ENCODE measurements around the gene F11. TPM values are rescaled to one million over a fixed set of nuclear protein-coding genes. Genes with fewer than 3 reads are reported as not detected.
A peak's percentile ranks its signal among the peaks of the same experiment; 100 is the strongest.

F11 gene
- total and polyA plus RNA-seq, 2 of the 13 experiments (the other 11 are each of a cell fraction or from before 2014, with no cell fraction given): 35.1 to 58.0 TPM

GRCh38 chr4:186265683-186266652, at the start of gene F11 (continued):
- no peak for TF ChIP-seq ZNF280D (CRISPR knock-in tag; IDR thresholded peaks at IDR 0.05)
- peak in 1 of 2 experiments; percentile 55; a peak in 3 of 4 replicates for TF ChIP-seq HMGXB4 (CRISPR knock-in tag; IDR thresholded peaks at IDR 0.05; ENCODE audit: borderline replicate concordance in 1 of 2, low read depth in 1 of 2)
- no peak for TF ChIP-seq PREB (CRISPR knock-in tag; IDR thresholded peaks at IDR 0.05)
- TF ChIP-seq ZNF275 (CRISPR knock-in tag; IDR thresholded peaks at IDR 0.05; ENCODE audit: borderline replicate concordance): no peak; the same call in 1 of the 2 replicates
- no peak for TF ChIP-seq EED (CRISPR knock-in tag; IDR thresholded peaks at IDR 0.05)
- TF ChIP-seq ZSCAN5A (CRISPR knock-in tag; IDR thresholded peaks at IDR 0.05; ENCODE audit: borderline replicate concordance): no peak; the same call in 1 of the 2 replicates
- no peak for TF ChIP-seq MTA3 (CRISPR knock-in tag; IDR thresholded peaks at IDR 0.05)
- peak; percentile 74 for TF ChIP-seq NCOA2 (CRISPR knock-in tag; IDR thresholded peaks at IDR 0.05)
- TF ChIP-seq MTF2 (CRISPR knock-in tag; IDR thresholded peaks at IDR 0.05; ENCODE audit: borderline replicate concordance): no peak
- no peak for TF ChIP-seq ETV6 (CRISPR knock-in tag; conservative IDR thresholded peaks at IDR 0.05)
- no peak for TF ChIP-seq NKX3-1 (CRISPR knock-in tag; IDR thresholded peaks at IDR 0.05)
- peak; percentile 91 for TF ChIP-seq SALL1 (CRISPR knock-in tag; IDR thresholded peaks at IDR 0.05)

Measured in HepG2 (cell line).